HG03060 (cell line): ENCODE data around the gene RPS15A.

Source experiments
- ATAC-seq: cut with Tn5 transposase; IDR thresholded peaks from one replicate; pipeline ENCODE4 v1.9.1; 2021; ENCODE audit warnings: low read depth, moderate number of reproducible peaks; ENCODE audit not compliant: unreplicated experiment

RPS15A gene

GRCh38 chr16:18789850-18790706, at the start of gene RPS15A:
RPS15A (minus strand) TSS chr16:18790334; CDS start chr16:18789113, 1,221 bp downstream.
- peak; percentile 81 for ATAC-seq

GRCh38 chr16:18839555-18839954, 49.4 kb upstream of the RPS15A start:
- no peak for ATAC-seq

GRCh38 chr16:18836702-18837101, 46.6 kb upstream of the RPS15A start:
- no peak for ATAC-seq

GRCh38 chr16:18834864-18835263, 44.7 kb upstream of the RPS15A start:
- ATAC-seq, result no peak

GRCh38 chr16:18833707-18834505, 43.8 kb upstream of the RPS15A start:
- no peak for ATAC-seq

- no peak for ATAC-seq
Measured at GRCh38 chr16:18832613-18833012, 42.5 kb upstream of the RPS15A start.

GRCh38 chr16:18832006-18832405, 41.9 kb upstream of the RPS15A start:
- ATAC-seq, result no peak

- ATAC-seq, result no peak
Measured at GRCh38 chr16:18829251-18829650, 39.1 kb upstream of the RPS15A start.

GRCh38 chr16:18827890-18828289, 37.8 kb upstream of the RPS15A start:
- no peak for ATAC-seq

- no peak for ATAC-seq
Measured at GRCh38 chr16:18816286-18816685, 26.2 kb upstream of the RPS15A start.

- no peak for ATAC-seq
Measured at GRCh38 chr16:18811925-18812324, 21.8 kb upstream of the RPS15A start.

GRCh38 chr16:18809165-18809564, 19.0 kb upstream of the RPS15A start:
- ATAC-seq, result no peak

GRCh38 chr16:18805257-18805773, 15.2 kb upstream of the RPS15A start:
- no peak for ATAC-seq

GRCh38 chr16:18804540-18804939, 14.4 kb upstream of the RPS15A start:
- no peak for ATAC-seq

- ATAC-seq, result no peak
Measured at GRCh38 chr16:18803569-18804462, 13.7 kb upstream of the RPS15A start.

GRCh38 chr16:18802767-18803343, 12.7 kb upstream of the RPS15A start:
- no peak for ATAC-seq

- ATAC-seq, result peak; percentile 90
Measured at GRCh38 chr16:18801145-18801972, 11.2 kb upstream of the RPS15A start, which contains the start of gene ARL6IP1. ARL6IP1 (minus strand) TSS chr16:18801549; CDS start chr16:18801466, 83 bp downstream.

- no peak for ATAC-seq
Measured at GRCh38 chr16:18800775-18801144, 10.6 kb upstream of the RPS15A start.

GRCh38 chr16:18800293-18800692, 10.2 kb upstream of the RPS15A start:
- no peak for ATAC-seq
